Dermis blood vessel endothelial cell (primary cell): ENCODE measurements around the gene LPP. TPM values are rescaled to one million over a fixed set of nuclear protein-coding genes. Genes with fewer than 3 reads are reported as not detected.
A peak's percentile ranks its signal among the peaks of the same experiment; 100 is the strongest.

Experiments used
- DNase-seq: peaks from one replicate; pipeline ENCODE4 v3.0.0; 2010
- total RNA-seq: library from RNA; depleted of rRNA; stranded (reverse); fragments of >200 nt; gene quantifications from 2 replicates; pipeline ENCODE4 v1.2.3, GENCODE V29; 2014

Gene LPP
- total RNA-seq, 1 donor from 2014 or later = 45.8 TPM

DNA sequence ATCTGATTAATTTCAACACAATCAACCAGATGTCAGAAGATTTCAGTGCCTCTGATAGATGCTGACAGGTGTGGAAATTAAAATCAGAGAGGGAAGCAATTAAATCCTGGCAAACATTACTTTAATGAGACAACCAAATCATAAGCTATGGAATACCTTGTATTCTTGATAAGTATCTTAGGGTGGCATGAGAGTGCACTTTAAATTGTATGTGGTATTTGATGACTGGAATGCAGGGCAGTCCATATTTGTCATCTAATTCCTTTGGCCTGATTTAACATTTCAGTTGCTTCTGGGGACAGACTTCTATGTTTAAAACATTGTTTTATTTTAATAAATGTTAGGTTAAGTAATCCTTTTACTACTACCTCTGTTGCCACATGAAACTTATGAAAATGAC lies 184.1 kb downstream of the LPP start:
- no peak for DNase-seq

GRCh38 chr3:188339410-188340295 lies 185.7 kb downstream of the LPP start:
- no peak for DNase-seq

- DNase-seq = no peak
Observed at GRCh38 chr3:188341501-188341900, 187.5 kb downstream of the LPP start.

- DNase-seq = no peak
Observed at GRCh38 chr3:188342991-188343732, 189.2 kb downstream of the LPP start.

- no peak for DNase-seq
Observed at GRCh38 chr3:188343894-188344293, 189.9 kb downstream of the LPP start.

DNA sequence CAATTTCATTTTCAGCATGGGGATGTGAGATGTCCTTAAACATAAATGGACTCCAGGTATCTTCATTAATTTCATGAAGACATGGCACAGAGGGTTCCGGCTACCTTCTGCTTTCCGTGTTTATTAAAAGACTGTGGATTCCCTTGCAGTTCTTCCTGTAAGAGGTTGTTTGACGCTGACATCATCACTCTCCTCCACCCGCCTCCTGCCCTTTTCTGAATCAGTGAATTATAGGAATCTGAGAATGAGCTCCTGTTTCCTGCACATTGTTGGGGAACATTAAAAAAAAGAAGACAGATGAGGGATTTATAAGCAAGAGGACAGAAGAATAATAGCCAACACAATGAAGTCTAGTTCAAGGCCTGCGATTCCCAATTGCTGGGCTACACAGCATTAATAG lies 191.3 kb downstream of the LPP start:
- peak; percentile 95 for DNase-seq

- peak; percentile 96 for DNase-seq
Observed at GRCh38 chr3:188348435-188349244, 194.7 kb downstream of the LPP start.

- no peak for DNase-seq
Observed at GRCh38 chr3:188349351-188349901, 195.5 kb downstream of the LPP start.

- DNase-seq = no peak
Observed at GRCh38 chr3:188349933-188350332, 196.0 kb downstream of the LPP start.

DNA sequence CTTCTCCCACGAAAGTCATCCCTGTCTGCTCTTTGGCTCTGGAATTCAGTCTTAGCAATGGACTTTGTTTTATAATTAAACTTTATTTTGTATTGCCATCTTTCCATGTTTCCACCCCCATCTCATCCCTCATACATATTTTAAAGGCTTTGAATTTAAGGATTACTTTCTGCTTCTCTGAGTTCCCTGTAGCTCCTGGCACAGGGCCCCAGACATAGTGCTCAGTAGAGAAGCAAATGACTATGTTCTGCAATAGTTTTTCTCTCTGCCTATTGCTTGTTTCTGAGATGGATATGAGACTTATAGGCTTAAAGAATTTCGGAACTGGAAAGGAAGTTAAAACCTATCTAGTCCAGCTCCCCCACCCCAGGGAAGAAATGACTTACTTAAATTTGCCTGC lies 197.0 kb downstream of the LPP start:
- no peak for DNase-seq

GRCh38 chr3:188351648-188352047 lies 197.7 kb downstream of the LPP start:
- DNase-seq = no peak

DNA sequence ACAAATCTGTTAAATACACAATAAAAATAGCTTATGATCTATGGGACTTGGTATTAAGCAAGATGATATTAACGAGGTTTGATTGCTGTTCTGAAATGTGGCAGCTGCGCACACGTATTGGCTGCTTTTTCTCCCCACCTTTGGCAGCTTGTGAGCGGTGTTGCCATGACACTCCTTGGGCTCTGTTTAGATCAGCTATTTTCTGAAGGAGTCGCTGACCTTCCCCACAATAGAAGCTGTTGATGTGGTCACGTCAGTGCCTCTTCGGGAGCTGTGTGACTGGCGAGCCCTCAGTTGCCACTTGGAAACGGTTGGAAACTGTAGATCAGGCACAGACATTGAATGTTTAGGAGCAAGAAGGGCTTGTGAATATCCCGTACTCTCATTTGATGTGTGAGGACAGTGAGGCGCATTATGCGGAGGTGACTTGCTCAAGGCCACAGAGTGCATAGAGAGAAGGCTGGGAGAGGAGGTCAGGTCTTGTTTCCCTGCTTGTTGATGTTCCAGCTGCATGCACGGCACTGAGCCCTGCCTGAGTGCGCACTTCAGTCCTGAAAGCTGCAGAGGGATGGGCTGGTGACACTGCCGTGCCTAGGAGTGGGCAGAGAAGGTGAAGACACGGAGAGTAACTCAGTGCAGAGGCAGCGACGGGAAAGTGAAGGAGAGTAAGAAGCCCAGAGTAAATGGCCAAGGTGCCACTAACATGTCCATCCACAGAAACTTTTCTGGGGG lies 198.4 kb downstream of the LPP start:
- DNase-seq = no peak

DNA sequence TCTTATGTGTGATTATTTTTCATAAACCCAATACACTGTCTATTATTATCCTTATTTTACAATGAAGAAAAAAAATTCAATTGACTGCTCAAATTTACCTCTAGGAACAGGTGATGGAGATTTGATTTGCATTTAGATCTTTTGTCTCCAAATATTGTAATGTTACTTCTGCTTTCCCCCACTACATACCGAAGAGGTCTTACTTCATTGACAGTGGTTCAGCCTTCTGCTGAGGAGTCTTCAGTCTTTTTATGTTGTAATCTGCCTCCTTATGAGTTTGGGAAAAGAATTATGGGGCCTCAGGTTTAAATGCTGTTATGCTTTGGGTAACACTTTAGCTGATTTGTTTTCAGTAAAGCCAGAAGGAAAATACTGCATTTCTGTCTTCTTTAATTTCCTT lies 199.5 kb downstream of the LPP start:
- no peak for DNase-seq

DNA sequence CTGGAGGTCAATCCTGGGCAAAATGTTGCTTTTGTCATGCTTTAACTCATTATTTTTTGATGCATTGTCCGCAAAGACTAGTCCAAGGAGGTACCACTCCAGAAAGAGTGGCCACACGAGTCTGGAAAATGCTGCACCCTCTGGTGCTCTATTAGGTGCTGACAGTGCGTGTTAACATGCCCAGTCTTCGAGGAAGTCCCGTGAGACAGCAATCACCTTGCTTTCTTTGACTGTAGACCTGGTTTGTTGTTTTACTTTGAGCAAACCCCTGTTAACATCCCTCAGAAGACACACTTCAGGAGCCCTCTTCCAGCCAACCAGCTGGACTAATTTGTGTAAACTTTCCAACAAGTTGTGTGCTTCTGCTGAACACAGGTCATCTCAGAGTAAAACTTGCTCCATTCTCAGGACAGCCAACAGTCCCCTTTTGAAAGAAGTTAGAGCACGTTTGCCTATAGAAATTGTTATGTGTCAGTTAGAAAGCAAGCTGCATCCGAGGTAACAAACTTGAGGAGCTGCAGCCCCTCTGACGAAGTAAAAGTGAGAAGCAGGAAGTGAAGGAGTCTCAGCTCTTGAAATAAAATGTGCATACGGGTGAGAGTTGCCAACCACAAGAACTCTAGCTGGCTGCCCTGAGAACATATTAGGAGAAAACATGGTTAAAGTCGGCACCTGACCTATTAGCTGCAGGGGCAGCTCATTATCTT lies 205.0 kb downstream of the LPP start:
- DNase-seq = no peak

DNA sequence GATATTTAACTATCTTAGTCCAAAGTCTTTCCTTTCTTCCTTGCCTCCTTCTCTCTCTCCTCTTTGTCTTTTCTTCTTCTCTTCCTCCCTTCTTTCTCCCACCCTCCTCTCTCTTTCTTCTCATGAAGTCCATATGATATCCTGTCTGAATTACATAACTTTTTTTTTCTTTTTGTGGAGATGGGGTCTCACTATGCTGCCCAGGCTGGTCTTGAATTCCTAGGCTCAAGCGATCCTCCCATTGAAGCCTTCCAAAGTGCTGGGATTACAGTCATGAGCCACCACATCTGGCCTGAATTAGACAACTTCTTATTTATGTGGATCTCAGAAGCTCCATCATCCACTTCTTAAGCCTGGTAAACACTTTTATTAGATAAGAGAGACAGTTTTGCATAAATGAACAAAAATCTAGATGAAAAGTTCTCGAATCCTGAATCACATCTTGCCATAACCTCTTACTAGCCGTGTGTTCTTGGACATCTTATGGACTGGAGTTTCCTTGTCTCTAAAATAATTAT lies 206.5 kb downstream of the LPP start:
- no peak for DNase-seq

DNA sequence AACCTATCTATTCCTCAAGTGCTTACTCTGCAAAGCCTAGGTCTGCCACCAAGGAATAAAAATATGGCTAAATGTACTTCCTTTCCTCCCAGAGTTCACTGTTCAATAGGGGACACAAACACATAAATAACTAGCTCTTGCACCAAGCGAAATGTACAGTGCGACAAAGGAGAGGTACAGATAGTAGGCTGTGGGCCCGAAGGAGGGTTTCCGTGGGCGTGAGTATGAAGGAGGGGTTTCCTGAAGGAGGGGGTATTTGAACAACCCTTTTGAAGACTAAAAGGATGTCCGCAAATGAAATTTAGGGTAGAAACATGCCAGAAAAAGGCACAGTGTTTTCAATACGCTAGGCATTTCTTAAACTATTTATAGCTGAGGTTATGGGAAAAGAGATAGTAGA lies 207.9 kb downstream of the LPP start:
- no peak for DNase-seq

- peak; percentile 96 for DNase-seq
Observed at GRCh38 chr3:188362405-188362831, 208.5 kb downstream of the LPP start.

GRCh38 chr3:188365184-188365583 lies 211.2 kb downstream of the LPP start:
- peak; percentile 44 for DNase-seq

DNA sequence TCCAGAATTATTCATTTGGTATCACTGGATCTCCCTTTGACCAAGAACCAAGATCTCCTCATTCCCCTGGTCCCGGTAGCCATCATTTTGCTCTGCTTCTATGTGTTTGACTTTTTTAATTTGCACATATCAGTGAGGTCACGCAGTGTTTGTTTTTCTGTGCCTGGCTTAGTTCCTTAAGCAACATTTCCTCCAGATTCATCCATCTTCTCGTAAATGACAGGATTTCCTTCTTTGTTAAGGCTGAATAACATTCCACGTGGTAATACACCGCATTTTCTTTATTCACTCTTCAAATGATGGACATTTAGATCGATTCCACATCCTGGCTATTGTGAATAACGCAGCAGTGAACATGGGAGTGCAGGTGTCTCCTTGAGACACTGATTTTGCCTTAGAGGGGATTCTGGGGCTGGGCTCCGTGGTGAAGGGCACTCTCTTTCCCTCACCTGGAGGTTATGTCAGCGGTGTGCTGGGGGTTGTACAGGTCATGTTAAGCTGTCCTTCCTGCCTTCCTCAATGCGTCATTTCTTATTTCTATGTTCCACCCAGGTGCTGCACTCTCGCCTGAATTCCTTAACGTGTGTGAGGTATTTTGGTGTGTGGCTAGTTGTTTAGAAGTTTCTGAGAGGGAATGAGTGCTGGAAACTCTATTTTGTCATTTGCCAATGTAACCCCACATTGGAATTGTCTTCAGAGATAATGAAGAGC lies 212.2 kb downstream of the LPP start:
- peak; percentile 95 for DNase-seq

GRCh38 chr3:188367678-188368077 lies 213.7 kb downstream of the LPP start:
- DNase-seq = no peak
